ENCODE data around the gene RBM33.
A peak's percentile ranks its signal among the peaks of the same experiment; 100 is the strongest.

Gene RBM33

GRCh38 chr7:155624412-155624811, 20.0 kb upstream of the RBM33 start:
- no peak for DNase-seq

DNA sequence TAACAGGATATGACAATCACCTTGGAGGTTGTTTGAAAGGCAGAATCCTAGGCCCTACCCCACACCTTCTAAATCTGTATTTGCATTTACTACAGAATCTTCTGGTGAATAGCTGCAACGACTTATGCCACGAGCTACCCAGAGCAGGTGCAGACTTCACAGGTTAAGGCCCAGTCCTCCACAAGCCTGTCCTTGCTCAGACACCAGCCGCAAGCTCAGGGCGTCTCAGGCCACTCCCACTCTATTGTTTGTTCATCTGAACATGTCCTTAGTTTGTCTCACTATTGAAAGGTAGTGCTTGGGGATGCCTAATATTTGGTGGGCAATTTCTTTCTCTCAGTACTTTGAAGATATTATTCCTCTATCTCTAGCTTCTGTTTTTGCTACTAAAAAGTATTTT, 18.9 kb upstream of the RBM33 start:
- DNase-seq = no peak

GRCh38 chr7:155629171-155629570, 15.3 kb upstream of the RBM33 start:
- DNase-seq = no peak

- DNase-seq = no peak
Observed at GRCh38 chr7:155631155-155631554, 13.3 kb upstream of the RBM33 start.

GRCh38 chr7:155635817-155636216, 8.6 kb upstream of the RBM33 start:
- DNase-seq = no peak

DNA sequence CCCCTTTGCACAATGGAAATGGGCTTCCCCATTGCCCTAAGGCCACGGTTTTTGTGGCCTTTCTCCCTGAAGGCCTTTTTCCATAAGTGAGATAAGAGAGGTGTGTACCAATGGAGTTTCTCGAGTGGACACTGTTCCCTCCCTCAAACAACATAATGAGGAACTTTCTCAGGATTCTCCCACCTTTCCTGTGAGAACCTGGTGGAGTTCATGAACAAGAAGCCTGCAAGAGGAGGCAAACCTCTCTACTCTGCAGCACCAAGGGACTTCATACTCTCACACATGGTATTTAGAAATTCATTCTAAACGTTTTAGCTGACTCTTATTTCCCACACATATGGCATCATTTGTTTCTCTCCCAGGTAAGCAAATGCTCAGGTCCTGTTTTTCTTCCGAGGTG, 7.3 kb upstream of the RBM33 start:
- no peak for DNase-seq

DNA sequence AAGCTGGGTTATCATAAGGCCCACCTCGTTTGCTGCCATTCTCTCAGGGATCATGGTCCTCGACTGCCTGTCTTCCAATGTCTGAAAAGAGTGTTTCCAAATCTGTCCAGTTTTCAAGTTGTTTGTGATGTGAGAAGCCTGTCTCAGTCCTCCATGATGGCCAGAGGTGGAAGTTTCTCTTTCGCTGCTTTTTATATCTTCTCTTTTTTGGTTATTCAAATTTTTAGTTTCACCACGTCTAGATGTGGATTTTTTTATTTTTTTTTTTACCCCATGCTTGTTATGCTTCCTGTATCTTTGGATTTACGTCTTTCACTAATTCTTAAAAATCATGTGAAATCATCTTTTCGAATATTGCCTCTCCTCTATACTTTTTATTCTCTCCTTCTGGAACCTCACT, 6.1 kb upstream of the RBM33 start:
- DNase-seq = no peak

DNA sequence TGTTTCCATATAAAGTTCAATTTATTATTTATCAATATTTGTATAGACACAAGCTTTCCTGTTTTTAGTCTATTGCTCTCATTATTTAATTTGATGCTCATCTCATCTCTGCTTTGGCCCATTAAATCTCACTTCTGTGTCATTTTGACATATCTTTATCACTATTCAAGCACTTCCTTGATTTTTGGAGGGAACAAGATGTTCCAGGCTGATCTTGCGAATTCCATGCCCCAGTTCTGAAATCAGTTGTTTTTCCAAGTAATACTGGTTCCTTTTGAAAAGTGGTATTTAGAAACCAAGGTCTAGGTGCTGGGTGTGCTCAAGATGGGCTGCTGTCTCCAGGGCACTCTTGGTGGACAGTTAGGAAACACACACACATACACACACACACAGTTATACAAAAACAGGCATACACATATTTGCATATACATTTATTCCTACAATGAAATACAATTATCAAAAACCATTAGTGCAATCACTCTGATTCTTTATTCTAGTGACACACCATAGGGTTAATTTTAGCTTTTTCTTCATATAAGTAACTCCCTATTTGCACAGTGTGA, 4.4 kb upstream of the RBM33 start:
- no peak for DNase-seq

GRCh38 chr7:155640629-155641028, 3.8 kb upstream of the RBM33 start:
- DNase-seq = no peak

DNA sequence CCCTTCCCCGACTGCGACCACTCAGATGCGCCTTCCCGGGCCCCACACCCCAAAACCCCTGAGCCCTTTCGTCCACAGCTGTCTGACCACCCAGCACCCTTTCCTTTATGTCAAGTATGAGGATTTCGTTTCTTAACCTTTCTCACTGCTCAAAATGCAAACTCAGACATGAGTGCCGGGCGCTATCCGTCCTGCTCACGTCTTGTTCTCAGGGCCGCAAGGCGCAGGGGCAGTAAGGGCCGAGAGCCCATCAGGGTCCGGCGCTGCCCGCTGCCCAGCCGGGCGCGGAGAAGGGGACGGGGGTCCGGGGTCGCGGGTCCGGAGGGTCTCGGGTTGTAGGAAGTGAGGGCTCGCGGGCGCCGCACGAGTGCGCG, 670 bp upstream of the RBM33 start:
- no peak for DNase-seq

- DNase-seq = peak; percentile 60
Observed at GRCh38 chr7:155644971-155645509, 579 bp downstream of the RBM33 start.

- no peak for DNase-seq
Observed at GRCh38 chr7:155645662-155646061, 1.2 kb downstream of the RBM33 start.

- no peak for DNase-seq
Observed at GRCh38 chr7:155646669-155647068, 2.2 kb downstream of the RBM33 start.

DNA sequence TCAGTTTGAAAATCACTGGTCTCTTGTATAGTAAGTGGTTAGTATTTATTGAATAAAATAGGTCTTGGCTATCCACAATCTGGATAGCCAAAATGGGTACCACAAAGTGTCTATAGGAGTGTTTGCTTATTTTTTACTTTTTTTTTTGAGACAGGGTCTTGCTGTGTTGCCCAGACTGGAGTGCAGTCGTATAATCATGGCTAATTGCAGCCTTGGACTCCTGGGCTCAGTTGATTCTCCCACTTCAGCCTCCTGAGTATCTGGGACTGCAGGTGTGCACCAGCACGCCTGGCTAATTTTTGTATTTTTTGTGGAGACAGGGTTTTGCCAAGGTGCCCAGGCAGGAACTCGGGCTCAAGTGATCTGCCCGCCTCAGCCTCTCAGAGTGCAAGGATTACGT, 2.8 kb downstream of the RBM33 start:
- DNase-seq = no peak

- no peak for DNase-seq
Observed at GRCh38 chr7:155647734-155648133, 3.3 kb downstream of the RBM33 start.

- DNase-seq = no peak
Observed at GRCh38 chr7:155648752-155649339, 4.4 kb downstream of the RBM33 start.

- no peak for DNase-seq
Observed at GRCh38 chr7:155649588-155649987, 5.1 kb downstream of the RBM33 start.

- DNase-seq = no peak
Observed at GRCh38 chr7:155652156-155653114, 8.0 kb downstream of the RBM33 start.

DNA sequence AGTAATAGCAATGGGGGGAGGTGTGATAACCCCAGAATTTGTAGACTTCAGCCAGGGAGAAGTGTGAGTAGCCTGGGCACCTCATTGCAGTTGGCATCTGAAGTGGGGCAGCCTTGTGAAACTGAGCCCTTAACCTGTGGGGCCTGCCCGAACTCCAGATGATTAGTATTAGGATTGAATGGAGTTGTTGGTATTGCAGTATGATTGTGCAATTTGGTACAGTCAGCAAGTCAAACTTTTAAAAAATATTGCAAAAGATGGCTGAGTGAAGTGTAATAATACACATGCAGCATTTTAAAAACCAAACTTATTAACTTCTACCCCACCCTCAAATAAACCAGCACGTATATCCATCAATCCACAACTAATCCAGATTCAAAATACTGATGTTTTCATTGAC, 9.3 kb downstream of the RBM33 start:
- no peak for DNase-seq

DNA sequence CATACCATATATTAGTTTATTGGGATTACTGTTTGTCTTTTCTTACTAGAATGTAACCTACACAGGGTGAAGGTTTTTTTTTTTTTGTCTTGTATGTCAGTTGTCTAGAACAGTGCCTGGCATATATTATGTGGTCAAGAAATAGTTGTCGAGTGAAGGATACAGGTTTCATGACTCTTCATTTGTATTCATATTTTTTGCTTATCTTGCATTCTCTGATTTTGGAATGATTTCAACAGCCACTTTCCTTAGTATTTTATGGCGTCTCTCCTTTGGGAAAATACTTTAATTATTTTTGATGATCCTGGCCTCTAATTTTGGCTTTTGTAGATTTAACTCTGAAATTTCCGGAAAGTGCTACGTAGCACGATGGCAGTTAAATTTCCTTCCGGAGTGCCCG, 12.4 kb downstream of the RBM33 start:
- DNase-seq = no peak

DNA sequence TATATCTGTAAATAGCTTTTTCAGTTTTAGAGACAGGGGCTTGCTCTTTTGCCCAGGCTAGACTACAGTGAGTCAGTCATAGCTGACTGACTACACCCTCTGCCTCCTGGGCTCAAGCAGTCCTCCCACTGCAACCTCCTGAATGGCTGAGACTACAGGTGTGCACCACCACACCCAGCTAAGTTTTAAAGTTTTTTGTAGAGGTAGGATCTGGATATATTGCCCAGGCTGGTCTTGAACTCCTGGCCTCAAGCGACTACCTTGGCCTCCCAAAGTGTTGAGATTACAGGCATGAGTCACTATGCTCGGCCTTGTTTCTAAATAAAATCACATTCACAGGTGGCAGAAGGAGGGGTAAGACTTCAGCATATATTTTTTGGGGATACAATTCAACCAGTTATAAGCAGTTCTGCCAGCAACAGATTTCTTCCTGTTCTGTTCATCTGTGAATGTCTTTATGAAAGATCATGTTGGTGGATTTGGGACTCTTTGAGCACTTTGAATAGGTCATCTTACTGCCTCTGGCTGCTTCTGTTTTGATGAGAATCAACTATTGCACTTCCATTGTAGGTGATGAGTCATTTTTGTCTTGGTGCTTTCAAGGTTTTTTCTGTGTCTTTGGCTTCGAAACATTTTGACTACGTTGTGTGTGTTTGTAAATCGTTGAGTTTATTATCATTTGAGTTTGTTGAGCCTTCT, 15.7 kb downstream of the RBM33 start:
- DNase-seq = no peak

DNA sequence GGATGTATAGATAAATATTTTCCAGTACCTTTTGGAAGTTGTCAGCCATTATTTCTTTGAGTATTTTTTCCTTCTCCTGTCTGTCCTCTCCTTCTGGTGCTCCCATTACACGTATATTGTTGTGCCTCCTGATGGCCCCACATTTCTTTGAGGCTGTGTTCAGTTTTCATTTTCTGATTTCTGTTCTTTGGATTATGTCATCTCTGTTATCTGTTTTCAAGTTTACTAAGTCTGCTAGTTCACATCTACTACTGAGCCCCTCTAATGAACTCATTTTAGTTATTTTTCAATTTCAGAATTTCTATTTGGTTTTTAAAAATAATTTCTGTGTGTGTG, 16.3 kb downstream of the RBM33 start:
- DNase-seq = no peak

- DNase-seq = no peak
Observed at GRCh38 chr7:155662343-155663043, 18.0 kb downstream of the RBM33 start.
